ENCODE measurements around the gene GNAQ. TPM values are rescaled to one million over a fixed set of nuclear protein-coding genes. Genes with fewer than 3 reads are reported as not detected.
A peak's percentile ranks its signal among the peaks of the same experiment; 100 is the strongest.

Gene GNAQ
- total and polyA plus RNA-seq, 2 donors (not counting 1 experiment from before 2014, with no cell fraction given): 30.4 to 74.3 TPM

DNA sequence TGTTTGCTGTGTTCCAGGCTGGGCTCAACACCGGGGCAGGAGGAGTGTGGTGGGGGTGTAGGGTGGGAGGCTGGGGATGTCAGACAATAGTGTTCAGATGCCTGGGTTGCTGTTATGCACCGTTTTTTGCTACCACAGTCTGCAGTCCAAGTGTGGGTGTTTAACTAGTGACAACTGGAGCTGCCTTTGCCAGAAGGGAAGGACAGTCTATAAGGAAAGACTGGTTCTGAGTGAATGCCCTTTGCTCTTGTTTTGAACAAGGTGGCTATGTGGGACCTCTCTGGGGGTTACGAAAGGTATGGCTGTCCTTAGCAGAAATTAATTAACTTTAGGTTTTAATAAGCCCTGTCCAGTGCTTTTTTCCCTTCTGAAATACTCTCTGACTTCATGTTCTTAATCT is 265.0 kb downstream of the GNAQ start:
- Histone ChIP-seq H3K27me3 (ENCODE audit: control insufficient read depth, insufficient read depth, low read length) (no peaks in the 10 kb centered on the region), H3K9me3 (ENCODE audit: control insufficient read depth, insufficient read depth, low read depth, low read length) (no peaks in the 10 kb centered on the region), H3K4me2 (ENCODE audit: extremely low read depth, insufficient read depth, low read length) (no peak overlapping the region), H3K4me3 (replicated peaks in 1 of 4; ENCODE audit: control extremely low read depth in 1 of 4, insufficient read depth in 1 of 4, low read depth in 3 of 4, low read length in 4 of 4) (no peak overlapping the region), H4K20me1 (ENCODE audit: control insufficient read depth, extremely low read depth, insufficient read depth, low read length) (no peaks in the 10 kb centered on the region), H3K36me3 (ENCODE audit: control insufficient read depth, insufficient read depth, low read length) (no peaks in the 10 kb centered on the region), H3K4me1 (ENCODE audit: control insufficient read depth, extremely low read depth, insufficient read depth, low read length) (no peaks in the 10 kb centered on the region), H2AFZ (ENCODE audit: low read length) (no peak overlapping the region), H3K79me2 (ENCODE audit: control insufficient read depth, insufficient read depth, low read length) (no peaks in the 10 kb centered on the region), H3K9ac (ENCODE audit: insufficient read depth, low read length) (no peak overlapping the region), H3K27ac (ENCODE audit: insufficient read depth, low read length) (no peak overlapping the region)
- DNase-seq (ENCODE audit: low read depth in 2 of 2): no peak
- TF ChIP-seq CTCF (conservative IDR thresholded peaks at IDR 0.05 in 1 of 2, IDR thresholded peaks at IDR 0.05 in 1 of 2; ENCODE audit: low read depth in 1 of 2, low read length in 2 of 2) (no peak), EZH2 (IDR thresholded peaks at IDR 0.05; ENCODE audit: low read length, missing control alignments) (no peak)

DNA sequence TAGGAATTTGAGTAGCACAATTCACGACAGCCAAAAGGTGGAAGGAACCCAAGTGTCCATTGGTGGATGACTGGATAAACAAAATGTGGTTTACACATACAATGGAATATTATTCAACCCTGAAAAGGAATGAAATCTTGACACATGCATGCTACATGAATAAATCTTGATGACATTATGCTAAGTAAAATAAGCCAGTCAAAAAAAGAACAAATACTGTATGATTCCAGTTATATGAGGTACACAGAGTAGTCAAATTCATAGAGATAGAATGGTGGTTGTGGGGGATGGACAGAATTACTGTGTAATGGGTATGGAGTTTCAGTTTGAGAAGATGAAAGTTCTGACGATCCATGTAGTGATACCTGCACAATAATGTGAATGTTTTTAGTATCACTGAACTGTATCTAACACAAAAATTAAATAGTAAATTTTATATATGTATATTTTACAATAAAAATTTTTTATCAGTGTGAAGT is 265.8 kb downstream of the GNAQ start:
- H3K4me2 ChIP-seq (ENCODE audit: extremely low read depth, insufficient read depth, low read length): no peak overlapping the region
- no peak overlapping the region for H3K4me3 ChIP-seq (replicated peaks in 1 of 4; ENCODE audit: control extremely low read depth in 1 of 4, insufficient read depth in 1 of 4, low read depth in 3 of 4, low read length in 4 of 4)
- no peak for TF ChIP-seq CTCF (conservative IDR thresholded peaks at IDR 0.05 in 1 of 2, IDR thresholded peaks at IDR 0.05 in 1 of 2; ENCODE audit: low read depth in 1 of 2, low read length in 2 of 2)
- no peak for TF ChIP-seq EZH2 (IDR thresholded peaks at IDR 0.05; ENCODE audit: low read length, missing control alignments)
- no peaks in the 10 kb centered on the region for H3K36me3 ChIP-seq (ENCODE audit: control insufficient read depth, insufficient read depth, low read length)
- no peak overlapping the region for H3K27ac ChIP-seq (ENCODE audit: insufficient read depth, low read length)
- no peak overlapping the region for H3K9ac ChIP-seq (ENCODE audit: insufficient read depth, low read length)
- no peaks in the 10 kb centered on the region for H3K79me2 ChIP-seq (ENCODE audit: control insufficient read depth, insufficient read depth, low read length)
- DNase-seq (ENCODE audit: low read depth in 2 of 2): no peak
- no peaks in the 10 kb centered on the region for H3K27me3 ChIP-seq (ENCODE audit: control insufficient read depth, insufficient read depth, low read length)
- H4K20me1 ChIP-seq (ENCODE audit: control insufficient read depth, extremely low read depth, insufficient read depth, low read length): no peaks in the 10 kb centered on the region
- H3K4me1 ChIP-seq (ENCODE audit: control insufficient read depth, extremely low read depth, insufficient read depth, low read length): no peaks in the 10 kb centered on the region
- H2AFZ ChIP-seq (ENCODE audit: low read length): no peak overlapping the region
- H3K9me3 ChIP-seq (ENCODE audit: control insufficient read depth, insufficient read depth, low read depth, low read length): no peaks in the 10 kb centered on the region

DNA sequence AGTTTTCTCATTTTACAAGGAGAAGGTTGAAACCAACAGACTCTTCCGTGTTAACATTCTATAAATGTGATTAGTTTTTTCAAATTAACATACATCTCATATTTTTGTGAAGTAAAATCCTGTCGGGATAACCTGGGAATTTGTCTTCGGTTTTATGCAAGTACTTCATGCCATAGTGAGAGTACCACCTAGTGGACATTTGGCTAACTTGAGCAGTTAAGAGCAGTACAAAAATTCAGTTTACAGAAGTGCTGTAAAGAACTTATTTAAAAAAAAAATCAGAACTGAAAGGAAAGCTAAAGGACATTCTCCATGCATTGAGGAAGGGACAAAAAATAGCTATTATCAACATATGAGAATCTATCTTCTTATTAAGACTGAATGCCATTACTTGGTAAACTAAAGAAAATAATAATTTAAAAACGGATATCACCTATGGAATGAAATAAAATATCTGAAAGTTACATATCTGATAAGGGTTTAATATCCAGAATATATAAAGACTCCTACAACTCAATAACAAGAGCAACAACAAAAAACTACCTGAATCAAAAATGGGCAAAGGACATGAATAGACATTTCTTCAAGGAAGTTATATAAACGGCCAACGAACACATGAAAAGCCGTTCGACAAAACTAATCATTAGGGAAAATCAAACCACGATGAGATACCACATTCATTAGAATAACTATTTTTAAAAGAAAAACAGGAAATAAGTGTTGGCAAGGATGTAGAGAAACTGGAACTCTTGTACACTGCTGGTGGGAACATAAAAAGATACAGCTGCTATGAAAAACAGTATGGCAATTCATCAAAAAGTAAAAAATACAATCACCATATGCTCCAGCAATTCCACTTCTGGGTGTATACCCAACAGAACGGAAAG is 266.5 kb downstream of the GNAQ start:
- Histone ChIP-seq H3K4me3 (replicated peaks in 1 of 4; ENCODE audit: control extremely low read depth in 1 of 4, insufficient read depth in 1 of 4, low read depth in 3 of 4, low read length in 4 of 4) (no peak overlapping the region), H3K27ac (ENCODE audit: insufficient read depth, low read length) (no peak overlapping the region), H3K9ac (ENCODE audit: insufficient read depth, low read length) (no peak overlapping the region), H3K79me2 (ENCODE audit: control insufficient read depth, insufficient read depth, low read length) (no peaks in the 10 kb centered on the region), H3K4me2 (ENCODE audit: extremely low read depth, insufficient read depth, low read length) (no peak overlapping the region), H2AFZ (ENCODE audit: low read length) (no peak overlapping the region), H3K27me3 (ENCODE audit: control insufficient read depth, insufficient read depth, low read length) (no peaks in the 10 kb centered on the region), H3K9me3 (ENCODE audit: control insufficient read depth, insufficient read depth, low read depth, low read length) (no peaks in the 10 kb centered on the region), H3K4me1 (ENCODE audit: control insufficient read depth, extremely low read depth, insufficient read depth, low read length) (no peaks in the 10 kb centered on the region), H3K36me3 (ENCODE audit: control insufficient read depth, insufficient read depth, low read length) (no peaks in the 10 kb centered on the region), H4K20me1 (ENCODE audit: control insufficient read depth, extremely low read depth, insufficient read depth, low read length) (no peaks in the 10 kb centered on the region)
- DNase-seq (ENCODE audit: low read depth in 2 of 2): peak; percentile 65 to 81
- peak; percentile 65 to 75 for TF ChIP-seq CTCF (conservative IDR thresholded peaks at IDR 0.05 in 1 of 2, IDR thresholded peaks at IDR 0.05 in 1 of 2; ENCODE audit: low read depth in 1 of 2, low read length in 2 of 2)
- TF ChIP-seq EZH2 (IDR thresholded peaks at IDR 0.05; ENCODE audit: low read length, missing control alignments): no peak

All from fibroblast of lung (primary cell).